T-helper 9 cell (primary cell): ENCODE data around the gene SLC16A3.
"Not testable (repeated sequence)": the region's sequence is repeated elsewhere in the genome, so short reads cannot be mapped to it uniquely, and the experiment has no call there.

Experiments used
- DNase-seq: peaks from one replicate; pipeline ENCODE4 v3.0.0-alpha.2; 2020
- total RNA-seq, 2 donors: gene quantifications; one replicate each; lab custom pipeline; 2026; lab: John Stamatoyannopoulos, UW

SLC16A3 gene
- 32.9 to 125 reads per million in 2 donors for total RNA-seq

DNA sequence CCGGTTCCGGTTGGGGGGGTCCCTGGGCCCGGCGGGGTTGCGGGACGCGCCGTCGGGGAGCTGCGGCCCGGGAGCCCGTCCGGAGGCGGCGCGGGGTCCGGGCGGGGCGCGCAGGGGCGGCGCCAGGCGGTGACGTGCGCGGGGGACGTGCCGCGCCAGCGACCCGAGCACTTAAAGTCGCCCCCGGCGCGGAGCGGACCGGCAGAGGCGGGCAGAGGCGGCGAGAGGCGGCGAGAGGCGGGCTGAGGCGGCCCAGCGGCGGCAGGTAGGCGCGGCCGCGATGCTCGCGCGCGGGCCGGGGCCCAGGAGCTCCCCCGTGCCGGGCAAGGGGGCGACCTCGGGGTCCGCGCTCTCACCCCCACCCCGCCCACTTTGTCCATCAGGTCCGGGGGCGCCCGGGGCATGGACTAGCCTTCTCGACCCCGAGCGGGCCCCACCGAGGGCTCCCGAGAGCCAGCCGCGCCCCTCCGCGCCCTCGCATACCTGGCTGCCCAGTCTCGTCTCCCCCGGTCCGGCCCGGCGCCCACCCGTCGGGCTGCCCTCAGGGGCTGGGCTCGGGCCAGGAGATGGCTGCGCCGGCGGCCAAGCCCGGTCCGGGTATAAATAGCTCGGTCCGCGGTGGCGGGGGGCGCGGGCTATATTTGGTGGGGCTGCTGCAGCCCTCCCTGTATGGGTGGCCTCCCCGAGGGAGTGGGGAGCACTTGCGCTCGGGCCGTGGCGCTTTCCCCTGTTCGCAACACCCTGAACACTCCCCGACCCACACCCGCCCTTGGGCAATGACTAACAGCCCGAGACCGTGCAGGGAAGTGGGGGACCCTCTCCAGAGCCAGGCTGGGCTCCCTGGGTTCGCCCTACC lies at the start of gene SLC16A3:
Gene SLC16A3 (plus strand): TSS at position 201 of the 856 bp plus-strand sequence. CDS start 6,967 bp downstream, outside the sequence.
- peak; percentile 58 for DNase-seq

DNA sequence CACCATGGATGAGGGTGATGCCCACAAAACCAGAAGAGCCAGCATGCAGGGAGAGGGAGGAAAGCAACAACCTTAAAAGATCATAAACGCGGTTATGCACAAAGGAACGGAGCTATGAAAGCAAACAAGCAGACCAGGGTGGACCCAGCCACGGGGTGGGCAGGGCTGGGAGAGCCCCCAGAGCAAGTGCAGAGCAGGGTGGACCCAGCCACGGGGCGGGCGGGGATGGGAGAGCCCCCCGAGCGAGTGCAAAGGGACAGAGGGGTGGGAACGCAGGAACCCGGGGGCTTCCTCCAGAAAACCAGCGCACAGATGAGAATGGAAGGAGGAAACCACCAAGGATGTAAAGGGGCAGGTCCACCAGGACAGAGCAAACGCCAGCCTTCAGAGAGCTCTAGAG lies 49.4 kb upstream of the SLC16A3 start:
- DNase-seq: no peak

DNA sequence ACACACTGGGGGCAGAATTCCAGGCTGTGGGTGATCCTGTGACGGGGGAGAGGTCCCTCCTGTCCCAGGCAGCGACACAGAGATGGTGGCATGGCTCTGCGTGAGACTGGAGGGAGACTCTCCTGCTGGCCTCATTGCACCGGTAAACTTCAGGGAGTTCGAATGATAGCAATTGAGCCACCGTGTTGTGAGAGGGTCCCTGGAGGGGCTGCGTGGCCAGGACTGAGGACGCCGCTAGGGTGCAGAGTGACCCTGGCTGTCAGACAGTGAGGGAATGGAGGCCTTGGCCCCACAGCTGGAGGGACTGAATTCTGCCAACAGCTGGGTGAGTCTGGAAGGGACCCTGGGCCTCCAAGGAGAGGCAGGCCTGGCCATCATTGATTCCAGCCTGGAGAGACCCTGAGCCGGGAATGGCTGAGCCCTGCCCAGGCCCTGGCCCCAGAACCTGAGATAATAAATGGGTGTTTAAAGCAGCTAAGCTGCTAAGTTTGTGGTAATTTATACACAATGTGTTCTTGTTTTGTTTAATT lies 48.8 kb upstream of the SLC16A3 start:
- DNase-seq: no peak

DNA sequence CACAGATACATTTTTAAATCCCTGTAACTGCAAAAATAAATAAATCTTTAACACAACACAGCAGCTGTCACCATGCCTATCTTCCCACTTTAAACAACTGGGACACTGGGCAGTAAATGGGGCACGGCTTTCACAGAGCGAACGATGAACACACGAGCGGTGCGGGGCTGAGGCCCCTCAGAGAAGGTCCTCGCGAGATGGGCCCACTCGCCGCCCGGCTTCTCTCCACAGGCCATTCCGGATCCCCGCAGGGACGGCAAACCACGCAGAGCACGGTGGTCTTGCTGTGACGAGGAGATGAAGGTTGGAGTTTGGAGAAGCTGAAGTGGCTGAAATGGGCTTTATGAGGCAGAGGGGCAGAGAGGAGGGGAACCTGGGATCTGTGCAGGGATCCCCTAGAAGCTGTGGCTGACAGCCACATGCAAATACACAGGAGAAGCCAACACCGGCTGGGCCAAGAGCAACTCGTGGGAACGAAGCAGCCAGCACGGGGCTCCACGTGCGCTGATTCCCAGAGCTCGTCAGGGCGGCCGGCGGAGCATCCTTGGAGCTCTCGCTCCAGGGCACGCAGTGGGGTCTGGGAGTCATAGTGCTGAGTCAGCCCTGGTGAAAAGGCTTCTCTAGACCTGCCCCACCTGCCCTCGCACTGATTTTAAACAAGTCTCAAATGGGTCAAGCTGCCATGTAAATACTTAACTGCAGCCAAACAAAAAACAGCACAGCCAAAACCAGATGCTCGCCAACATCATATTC lies 47.9 kb upstream of the SLC16A3 start:
- no peak for DNase-seq

DNA sequence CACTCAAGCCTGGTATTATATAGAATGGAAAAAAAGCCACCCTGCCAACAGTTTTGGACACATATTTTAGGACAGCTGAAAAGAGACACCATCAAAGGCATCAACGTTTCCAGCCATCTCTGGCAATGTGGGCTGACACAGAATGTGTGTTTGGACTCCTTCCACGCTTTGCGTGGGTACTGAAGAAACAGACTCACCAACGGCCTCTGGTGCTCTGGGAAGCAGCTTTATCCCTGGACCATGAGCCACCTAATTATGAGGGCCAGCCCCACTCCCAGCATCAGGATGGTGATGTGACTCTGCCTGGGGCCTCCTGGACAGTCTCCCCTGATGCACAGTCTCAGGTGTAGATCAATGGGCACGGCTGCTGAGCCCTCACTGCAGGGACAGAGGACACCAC lies 44.1 kb upstream of the SLC16A3 start:
- DNase-seq: no peak

DNA sequence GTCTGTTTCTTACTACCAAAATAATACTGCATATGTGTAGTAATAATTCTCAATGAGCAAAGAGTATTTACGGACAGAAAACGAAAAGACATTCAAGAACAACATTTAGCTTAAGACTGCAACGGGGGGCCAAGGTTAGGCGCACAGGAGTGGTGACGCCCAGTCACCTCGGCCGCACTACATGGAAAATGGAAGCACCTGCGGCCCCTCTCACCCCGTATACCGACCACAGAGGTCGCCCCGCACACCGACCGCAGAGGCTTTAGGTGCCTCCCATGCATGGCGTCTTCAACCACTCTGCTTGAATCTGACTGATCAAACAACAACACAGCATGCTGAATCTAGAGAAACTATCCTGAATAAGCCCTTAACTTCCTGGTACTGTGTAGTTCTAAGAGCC lies 42.6 kb upstream of the SLC16A3 start:
- no peak for DNase-seq

DNA sequence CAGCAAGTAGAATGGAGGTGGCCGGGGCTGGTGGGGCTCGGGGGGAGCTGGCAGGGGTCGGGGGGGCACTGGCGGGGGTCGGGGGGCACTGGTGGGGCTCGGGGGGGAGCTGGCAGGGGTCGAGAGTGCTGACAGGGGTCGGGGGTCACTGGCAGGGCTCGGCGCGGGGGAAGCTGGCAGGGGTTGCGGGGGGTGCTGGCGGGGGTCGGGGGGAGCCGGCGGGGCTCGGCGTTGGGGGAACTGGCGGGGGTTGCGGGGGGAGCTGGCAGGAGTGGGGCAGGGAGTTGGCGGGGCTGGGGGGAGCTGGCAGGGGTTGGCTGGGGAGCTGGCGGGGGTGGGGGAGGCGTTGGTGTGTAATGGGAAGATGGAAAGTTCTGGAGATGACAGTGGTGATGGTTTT lies 41.3 kb upstream of the SLC16A3 start:
- DNase-seq: no peak

DNA sequence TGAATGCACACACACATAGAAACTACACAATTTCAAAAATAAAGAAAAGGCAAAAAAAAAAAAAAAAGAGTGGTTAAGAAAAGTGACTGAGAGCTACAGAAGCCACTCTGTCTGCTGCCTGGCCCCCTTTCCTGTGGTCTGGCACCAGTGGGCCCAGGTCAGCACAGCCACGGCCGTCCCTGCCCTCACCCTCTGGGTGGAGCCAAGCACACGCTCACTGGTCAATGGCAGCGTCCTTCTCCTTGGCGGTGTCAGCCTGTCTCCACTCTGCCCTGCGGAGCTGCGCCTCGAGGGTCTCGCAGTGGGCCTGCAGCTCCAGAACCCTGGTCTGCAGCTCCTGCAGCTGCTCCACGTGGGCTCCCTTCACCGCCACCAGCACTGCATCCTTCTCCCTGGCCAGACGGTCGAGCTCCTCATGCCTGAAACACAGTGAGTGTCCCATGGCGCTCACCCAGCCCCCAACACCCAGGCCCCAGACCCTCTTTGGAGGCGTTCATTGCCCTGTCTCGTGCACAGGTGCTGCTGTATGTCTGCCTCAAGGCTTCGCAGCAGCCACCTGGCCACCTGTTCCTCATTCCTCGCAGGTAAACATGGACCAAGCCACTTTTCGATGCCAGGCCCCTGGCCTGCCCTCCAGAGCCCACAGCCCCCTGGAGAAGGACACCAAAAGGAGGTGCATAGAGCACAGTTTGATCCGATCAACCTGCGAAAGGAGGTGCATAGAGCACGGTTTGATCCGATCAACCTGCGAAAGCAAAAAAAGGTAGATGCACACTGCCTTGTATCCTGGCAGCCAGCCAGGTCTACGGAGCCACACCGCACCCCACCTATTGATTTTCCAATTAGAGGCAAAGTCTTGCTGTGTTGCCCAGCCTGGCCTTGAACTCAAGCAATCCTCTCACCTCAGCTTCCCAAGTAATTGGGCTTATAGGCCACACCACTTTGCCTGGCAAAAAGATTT lies 40.6 kb upstream of the SLC16A3 start:
- DNase-seq: no peak

DNA sequence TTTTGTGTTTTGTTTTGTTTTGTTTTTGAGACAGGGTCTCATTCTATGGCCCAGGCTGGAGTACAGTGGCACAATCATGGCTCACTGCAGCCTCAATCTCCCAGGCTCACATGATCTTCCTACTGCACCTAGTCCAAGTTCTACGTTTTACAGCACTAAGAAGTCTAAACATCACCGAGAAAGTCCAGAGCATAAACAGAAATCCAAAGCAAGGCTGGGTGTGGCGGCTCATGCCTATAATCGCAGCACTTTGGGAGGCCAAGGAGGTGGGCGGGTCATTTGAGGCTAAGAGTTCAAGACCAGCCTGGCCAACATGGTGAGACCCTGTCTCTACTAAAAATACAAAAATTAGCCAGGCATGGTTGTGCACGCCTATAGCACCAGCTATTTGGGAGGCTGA lies 35.8 kb upstream of the SLC16A3 start:
- DNase-seq: not testable (repeated sequence)

DNA sequence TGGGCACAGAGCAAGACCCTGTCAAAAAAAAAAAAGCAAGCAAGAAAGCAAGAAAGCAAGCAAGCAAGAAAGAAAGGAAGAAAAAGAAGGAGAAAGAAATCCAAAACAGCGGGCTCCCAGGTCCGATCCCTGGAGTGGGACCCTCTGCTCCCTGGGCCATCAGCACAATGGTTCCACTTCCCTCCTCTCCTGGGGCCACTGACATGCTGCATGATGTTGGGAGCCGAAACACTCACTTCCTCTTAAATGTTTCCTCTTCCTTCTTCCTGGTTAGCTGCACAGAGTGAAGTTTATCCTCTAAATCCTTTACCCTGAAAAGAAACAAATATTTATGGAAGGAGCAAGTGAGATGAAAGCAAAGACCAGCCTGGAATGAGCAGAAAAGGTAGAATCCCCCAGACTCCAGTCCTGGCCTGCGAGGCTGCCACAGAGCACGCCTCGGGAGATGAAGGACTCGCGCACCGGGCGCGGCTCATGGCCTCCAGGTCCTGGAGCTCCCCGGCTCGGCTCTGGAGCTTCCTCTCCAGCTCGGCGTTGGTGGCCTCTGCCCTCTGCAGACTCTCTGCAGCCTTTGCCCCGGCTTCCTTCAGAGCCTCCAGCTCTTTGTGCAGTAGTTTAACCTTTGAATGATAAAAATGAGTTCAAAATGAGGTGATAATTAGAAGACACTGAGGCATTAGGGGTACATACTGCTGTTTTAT lies 35.2 kb upstream of the SLC16A3 start:
- DNase-seq: no peak

DNA sequence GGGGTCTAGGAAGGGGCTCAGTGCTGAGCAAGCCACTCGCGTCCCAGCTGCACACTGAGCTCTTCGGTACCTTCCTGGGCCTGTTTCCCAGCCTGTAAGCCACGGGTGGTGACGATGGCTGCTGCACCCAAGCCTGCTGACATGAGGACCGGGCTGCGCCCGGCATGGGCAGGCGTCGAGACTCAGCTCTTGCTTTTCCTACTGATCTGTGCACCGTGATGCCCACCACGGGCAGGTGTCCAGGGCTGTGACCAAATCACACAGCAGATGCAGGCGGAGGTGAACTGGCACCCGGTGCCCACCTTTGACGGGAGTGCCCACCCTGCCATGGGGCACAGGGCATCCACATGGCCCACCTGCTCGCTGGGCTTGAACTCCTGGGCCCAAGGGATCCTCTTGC lies 34.1 kb upstream of the SLC16A3 start:
- DNase-seq: no peak

DNA sequence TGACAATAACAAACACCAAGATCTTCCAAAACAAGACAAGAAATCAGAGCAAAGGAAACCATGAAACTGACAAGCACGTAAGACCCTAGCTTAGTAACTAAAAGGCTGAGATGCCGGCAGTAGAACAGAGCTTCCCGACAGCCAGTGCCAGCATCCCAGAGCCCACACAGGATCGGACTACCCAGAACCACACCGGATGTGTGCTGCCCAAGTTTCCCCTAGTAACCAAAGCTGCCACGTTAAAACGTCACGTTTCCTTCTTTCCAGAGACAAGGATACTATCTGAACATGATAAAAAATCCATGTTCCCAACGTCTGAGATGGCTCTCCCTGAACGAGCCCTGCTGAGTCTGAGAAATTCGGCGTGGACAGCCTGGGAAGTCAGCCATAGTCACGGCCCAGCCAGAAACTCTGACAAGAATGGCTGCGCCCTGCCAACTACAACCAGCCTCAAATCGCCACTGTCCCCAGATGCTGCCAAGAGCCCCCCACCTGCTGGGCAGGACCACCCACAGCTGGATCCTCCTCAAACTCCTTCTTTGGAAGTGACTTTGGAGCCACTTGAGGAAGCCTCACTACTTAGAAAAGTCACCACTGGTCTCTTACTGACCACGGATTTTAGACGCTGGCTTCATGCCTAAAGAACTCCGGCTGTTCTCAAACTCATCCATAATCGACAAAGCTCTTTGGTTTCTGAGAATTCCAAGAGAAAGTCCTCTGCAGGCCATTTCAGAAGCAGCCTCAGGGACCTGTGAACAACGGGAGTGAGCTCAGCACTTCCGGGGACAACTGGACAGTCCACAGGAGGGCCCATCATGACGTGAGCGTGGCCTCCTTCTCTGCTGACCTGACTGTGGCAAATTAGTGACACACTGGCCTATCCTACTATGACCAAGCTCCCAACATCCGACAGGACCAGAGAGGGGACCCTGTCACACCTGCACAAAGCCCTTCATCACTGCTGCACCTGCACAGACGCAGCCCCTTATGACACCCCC lies 32.9 kb upstream of the SLC16A3 start:
- DNase-seq: no peak

DNA sequence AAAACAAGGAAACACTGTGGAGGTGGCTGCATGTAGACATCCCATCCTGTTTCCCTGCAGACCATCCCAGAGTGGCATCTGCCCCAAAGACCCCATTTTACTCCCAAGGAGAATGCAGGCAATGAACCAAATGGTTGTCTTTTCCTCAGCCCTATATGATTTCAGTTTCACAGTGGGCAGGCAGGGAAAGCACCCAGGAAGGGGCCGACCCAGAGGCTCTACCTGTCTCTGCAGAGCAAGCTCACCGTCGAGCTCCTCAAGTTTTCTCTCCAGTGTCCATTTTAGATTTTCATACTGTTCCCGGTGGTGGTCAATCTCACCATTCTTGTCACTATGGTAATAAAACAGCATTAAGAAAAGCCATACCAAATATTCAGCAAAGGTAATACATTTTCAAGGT lies 30.8 kb upstream of the SLC16A3 start:
- no peak for DNase-seq

DNA sequence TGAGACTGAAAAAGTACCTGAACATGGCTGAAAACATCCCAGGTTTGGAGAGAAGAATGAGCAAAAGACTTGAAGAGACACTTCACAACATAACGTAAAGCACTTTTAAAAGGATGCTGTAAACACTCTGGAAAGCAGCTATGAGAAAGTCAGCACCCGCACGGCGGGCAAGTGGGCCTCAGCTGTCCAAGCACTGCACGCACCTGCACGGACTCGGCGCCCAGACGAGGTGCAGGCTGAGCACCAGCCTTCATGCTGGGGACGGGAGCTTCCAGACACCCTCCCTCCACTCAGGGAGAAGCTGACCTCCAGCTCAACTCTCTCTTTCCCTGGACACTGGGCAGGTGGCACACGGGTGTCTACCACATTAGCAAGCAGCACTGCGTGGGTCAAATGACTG lies 29.3 kb upstream of the SLC16A3 start:
- no peak for DNase-seq

DNA sequence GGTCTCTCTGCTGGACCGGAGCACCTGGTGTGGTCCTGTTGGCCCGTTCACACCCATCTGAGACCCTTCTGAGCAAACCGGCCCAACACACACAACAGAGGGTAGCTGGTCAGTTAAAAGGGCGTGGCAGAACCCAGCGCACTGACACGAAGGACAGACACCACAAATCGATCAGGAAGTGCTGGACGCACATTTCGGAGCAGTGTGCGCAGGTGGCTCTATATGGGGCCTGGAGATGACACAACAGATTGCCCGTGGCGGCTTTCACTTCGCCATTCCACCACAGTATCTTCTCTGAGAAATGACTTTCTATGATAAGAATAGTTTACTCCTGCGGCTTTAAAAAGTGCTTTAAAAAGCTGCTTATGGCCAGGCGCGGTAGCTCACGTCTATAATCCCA lies 28.7 kb upstream of the SLC16A3 start:
- DNase-seq: no peak

DNA sequence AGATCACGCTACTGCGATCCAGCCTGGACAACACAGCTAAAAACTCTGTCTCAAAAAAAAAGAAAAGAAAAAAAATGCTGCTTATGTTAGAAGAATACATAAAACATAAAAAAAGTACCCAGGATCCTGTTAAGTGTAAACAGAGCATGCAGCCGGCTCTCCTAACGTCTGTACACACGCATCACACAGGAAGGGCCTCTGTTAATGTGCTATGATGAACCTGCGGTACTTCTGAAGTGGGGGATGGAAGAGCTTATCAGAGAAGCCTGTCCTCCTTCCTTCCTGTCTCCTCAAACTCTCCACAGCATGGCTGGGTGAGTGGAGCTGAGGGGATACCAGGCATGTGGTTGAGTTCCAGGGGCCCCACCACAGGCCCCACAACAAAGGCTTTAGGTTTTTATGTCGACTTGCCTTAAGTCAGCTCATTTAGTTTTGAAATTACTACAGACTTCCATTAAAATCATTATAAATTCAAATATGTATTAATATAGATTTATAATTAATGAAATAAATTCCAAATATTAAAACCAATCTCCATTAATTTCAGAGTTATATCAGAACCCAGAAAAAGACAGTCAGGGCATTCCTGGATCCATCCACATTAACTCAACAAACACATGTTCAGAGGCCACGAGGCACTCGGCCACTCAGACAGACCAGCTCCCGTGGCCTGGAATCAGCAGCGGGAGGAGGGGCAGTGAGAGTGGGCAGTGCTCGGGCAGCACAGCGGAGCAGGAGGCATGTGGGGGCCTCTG lies 27.9 kb upstream of the SLC16A3 start:
- peak; percentile 64 for DNase-seq

DNA sequence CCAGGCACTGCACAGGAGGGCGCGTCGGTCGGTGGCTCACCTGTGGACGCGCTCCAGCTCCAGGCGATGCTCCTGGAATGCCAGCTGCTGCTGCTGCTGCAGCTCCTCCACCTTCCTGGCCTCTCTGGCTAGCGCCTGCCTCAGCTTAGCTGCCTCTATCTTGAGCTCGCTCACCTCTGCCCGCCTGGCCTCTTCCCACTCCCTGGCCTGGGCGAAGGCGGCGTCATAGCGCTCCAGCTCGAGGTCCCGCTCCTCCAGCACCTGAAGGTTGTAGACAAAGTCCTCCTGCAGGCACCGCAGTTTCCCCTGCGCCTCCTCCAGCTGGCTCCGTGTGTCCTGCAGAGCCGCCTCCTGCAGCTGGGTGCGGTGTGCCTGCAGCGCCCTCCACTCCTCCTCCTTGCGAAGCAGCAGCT lies 27.3 kb upstream of the SLC16A3 start:
- DNase-seq: no peak

DNA sequence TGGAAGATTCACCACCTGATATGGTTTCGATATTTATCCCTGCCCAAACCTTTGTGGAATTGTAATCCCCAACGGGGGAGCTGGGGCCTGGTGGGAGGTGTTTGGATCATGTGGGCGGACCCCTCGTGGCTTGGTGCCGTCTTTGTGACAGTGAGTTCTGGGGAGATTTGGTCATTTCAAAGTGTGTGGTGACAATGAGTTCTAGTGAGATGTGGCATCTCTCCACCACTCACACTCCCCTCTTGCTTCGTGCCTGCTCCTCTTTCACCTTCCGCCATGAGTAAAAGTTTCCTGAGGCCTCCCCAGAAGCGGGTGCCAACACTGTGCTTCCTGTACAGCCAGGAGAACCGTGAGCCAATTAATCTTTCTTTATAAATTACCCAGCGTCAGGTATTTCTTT lies 25.9 kb upstream of the SLC16A3 start:
- no peak for DNase-seq

DNA sequence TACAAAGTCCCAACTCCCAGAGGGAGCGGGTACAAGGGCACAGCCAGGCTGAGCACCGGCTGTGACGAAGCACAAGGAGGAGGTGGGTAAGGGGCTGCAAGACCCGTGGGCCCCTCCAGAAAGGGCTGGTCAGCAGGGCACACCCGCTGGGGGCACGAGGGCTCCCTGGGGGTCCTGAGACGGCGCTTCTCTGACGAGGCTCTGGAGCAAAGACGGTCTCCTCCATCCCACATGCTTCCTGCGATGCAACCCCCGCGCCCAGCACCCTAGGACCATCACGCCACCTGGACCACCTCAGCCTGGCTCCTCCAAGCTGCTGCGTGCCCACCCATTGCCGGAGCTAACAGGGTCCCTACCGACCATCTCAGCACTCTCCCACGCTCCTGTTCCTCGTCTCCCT lies 24.9 kb upstream of the SLC16A3 start:
- DNase-seq: no peak
